ENCODE measurements around the gene ACADM. TPM values are rescaled to one million over a fixed set of nuclear protein-coding genes. Genes with fewer than 3 reads are reported as not detected.
"Not testable (repeated sequence)": the region's sequence is repeated elsewhere in the genome, so short reads cannot be mapped to it uniquely, and the experiment has no call there.

ACADM gene
- 10 to 100 TPM; 55.6 to 56.6 TPM for total RNA-seq

DNA sequence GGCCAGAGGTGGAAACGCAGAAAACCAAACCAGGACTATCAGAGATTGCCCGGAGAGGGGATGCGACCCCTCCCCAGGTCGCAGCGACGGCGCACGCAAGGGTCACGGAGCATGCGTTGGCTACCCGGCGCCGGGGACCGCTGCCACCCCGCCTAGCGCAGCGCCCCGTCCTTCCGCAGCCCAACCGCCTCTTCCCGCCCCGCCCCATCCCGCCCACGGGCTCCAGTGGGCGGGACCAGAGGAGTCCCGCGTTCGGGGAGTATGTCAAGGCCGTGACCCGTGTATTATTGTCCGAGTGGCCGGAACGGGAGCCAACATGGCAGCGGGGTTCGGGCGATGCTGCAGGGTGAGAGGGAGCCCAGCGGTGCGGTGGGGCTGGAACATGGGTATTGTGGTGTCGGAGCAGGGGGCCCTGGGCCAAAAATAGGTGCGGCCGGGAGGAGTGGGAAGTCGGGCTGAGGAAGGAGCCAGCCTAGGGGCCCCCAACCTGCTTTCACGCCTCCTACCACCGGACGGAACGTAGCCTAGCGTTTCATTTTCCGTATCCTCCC is at the start of gene ACADM:
TSS of gene ACADM (plus strand) at position 238 of the 551 bp plus-strand sequence. CDS start at position 317, 79 bp downstream.
- peak within 1 kb of the TSS; percentile 95 to 96 for H3K27ac Mint-ChIP-seq
- ATAC-seq: peak; percentile 97 to 98
- peak; percentile 87 to 90 for DNase-seq (ENCODE audit: low spot score in 2 of 2)

GRCh38 chr1:75677443-75677842 is 47.1 kb upstream of the ACADM start:
- DNase-seq (ENCODE audit: low spot score in 2 of 2) (no peak), ATAC-seq (no peak)
- H3K36me3 Mint-ChIP-seq: peaks cover 0 to 5% of the 10 kb centered on the region in 2 donors
- H3K9me3 Mint-ChIP-seq: no peaks in the 10 kb centered on the region
- no peak overlapping the region for H3K27ac Mint-ChIP-seq

More for the DNA sequence above, at the start of gene ACADM:
- Mint-ChIP-seq H3K36me3 (peaks cover 0 to 6% of the 10 kb centered on the region in 2 donors), H3K9me3 (no peaks in the 10 kb centered on the region)

DNA sequence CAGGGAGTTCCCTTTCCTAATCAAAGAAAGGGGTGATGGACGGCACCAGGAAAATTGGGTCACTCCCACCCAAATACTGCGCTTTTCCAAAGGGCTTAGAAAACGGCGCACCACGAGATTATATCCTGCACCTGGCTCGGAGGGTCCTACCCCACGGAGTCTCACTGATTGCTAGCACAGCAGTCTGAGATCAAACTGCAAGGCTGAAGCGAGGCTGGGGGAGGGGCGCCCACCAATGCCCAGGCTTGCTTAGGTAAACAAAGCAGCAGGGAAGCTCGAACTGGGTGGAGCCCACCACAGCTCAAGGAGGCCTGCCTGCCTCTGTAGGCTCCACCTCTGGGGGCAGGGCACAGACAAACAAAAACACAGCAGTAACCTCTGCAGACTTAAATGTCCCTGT is 46.5 kb upstream of the ACADM start:
- H3K27ac Mint-ChIP-seq; H3K9me3 Mint-ChIP-seq; H3K36me3 Mint-ChIP-seq; DNase-seq (ENCODE audit: low spot score in 2 of 2); ATAC-seq: not testable (repeated sequence)

GRCh38 chr1:75690547-75690946 is 34.0 kb upstream of the ACADM start:
- Mint-ChIP-seq H3K27ac (no peak overlapping the region), H3K9me3 (peaks cover 3 to 6% of the 10 kb centered on the region in 2 donors), H3K36me3 (no peaks in the 10 kb centered on the region)
- no peak for ATAC-seq
- no peak for DNase-seq (ENCODE audit: low spot score in 2 of 2)

- no peak for DNase-seq (ENCODE audit: low spot score in 2 of 2)
- no peak for ATAC-seq
- H3K36me3 Mint-ChIP-seq: peaks cover 0 to 5% of the 10 kb centered on the region in 2 donors
- H3K9me3 Mint-ChIP-seq: peaks cover 0 to 3% of the 10 kb centered on the region in 2 donors
- H3K27ac Mint-ChIP-seq: no peak overlapping the region
Observed at GRCh38 chr1:75693551-75693950, 31.0 kb upstream of the ACADM start.

DNA sequence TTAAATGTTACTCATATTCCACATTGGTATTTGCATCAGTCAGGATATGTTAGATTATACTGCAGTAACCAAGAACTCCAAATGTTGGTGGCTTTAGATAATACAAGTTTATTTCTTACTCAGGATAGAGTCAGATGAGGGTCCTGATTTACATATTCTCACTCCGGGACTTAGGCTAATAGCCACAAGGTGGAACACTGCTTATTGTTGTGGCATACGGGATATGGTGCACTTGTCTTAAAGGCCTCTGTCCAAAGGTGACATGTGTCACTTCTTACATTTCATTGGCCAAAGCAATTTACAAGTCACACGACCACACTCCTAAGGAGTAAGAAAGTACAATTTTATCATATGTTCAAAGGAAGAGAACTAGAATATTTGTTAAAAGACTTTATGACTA is 28.5 kb upstream of the ACADM start:
- DNase-seq (ENCODE audit: low spot score in 2 of 2): no peak
- Mint-ChIP-seq H3K36me3 (peaks cover 0 to 5% of the 10 kb centered on the region in 2 donors), H3K27ac (no peak overlapping the region), H3K9me3 (no peaks in the 10 kb centered on the region)
- ATAC-seq: no peak

GRCh38 chr1:75707191-75707590 is 17.3 kb upstream of the ACADM start:
- no peak for ATAC-seq
- no peaks in the 10 kb centered on the region for H3K36me3 Mint-ChIP-seq
- DNase-seq (ENCODE audit: low spot score in 2 of 2): no peak
- no peaks in the 10 kb centered on the region for H3K9me3 Mint-ChIP-seq
- no peak overlapping the region for H3K27ac Mint-ChIP-seq

GRCh38 chr1:75708910-75709309 is 15.6 kb upstream of the ACADM start:
- no peak overlapping the region for H3K27ac Mint-ChIP-seq
- ATAC-seq (no peak), DNase-seq (ENCODE audit: low spot score in 2 of 2) (no peak)
- no peaks in the 10 kb centered on the region for H3K36me3 Mint-ChIP-seq
- H3K9me3 Mint-ChIP-seq: no peaks in the 10 kb centered on the region

DNA sequence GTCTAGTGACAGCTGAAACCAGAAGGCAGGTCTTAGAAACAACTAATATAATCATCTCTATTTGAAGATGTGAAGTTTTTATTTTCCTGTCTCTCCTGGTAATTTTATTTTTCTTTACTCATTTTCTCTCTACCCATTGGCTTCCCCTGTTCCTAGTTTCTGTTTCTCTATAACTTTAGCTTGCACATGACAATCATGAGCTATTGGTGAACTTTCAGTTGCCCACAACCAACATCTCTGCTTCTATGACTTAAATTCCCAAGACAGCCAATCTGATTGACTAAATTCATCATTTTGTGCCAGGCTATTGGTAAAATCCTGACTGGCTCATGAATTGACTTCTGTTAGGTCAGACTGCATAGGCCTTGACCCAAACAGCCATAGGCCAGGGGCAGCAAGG is 13.7 kb upstream of the ACADM start:
- Mint-ChIP-seq H3K27ac (no peak overlapping the region), H3K36me3 (no peaks in the 10 kb centered on the region), H3K9me3 (no peaks in the 10 kb centered on the region)
- DNase-seq (ENCODE audit: low spot score in 2 of 2): no peak
- ATAC-seq: no peak

GRCh38 chr1:75711846-75712245 is 12.7 kb upstream of the ACADM start:
- no peak for DNase-seq (ENCODE audit: low spot score in 2 of 2)
- no peak overlapping the region for H3K27ac Mint-ChIP-seq
- no peaks in the 10 kb centered on the region for H3K36me3 Mint-ChIP-seq
- no peaks in the 10 kb centered on the region for H3K9me3 Mint-ChIP-seq
- ATAC-seq: no peak

GRCh38 chr1:75712306-75712705 is 12.2 kb upstream of the ACADM start:
- no peak for ATAC-seq
- Mint-ChIP-seq H3K9me3 (no peaks in the 10 kb centered on the region), H3K27ac (no peak overlapping the region), H3K36me3 (no peaks in the 10 kb centered on the region)
- DNase-seq (ENCODE audit: low spot score in 2 of 2): no peak

- Mint-ChIP-seq H3K27ac (no peak overlapping the region), H3K9me3 (no peaks in the 10 kb centered on the region), H3K36me3 (peaks cover 0 to 5% of the 10 kb centered on the region in 2 donors)
- ATAC-seq: no peak
- no peak for DNase-seq (ENCODE audit: low spot score in 2 of 2)
Observed at GRCh38 chr1:75719810-75720209, 4.7 kb upstream of the ACADM start.

DNA sequence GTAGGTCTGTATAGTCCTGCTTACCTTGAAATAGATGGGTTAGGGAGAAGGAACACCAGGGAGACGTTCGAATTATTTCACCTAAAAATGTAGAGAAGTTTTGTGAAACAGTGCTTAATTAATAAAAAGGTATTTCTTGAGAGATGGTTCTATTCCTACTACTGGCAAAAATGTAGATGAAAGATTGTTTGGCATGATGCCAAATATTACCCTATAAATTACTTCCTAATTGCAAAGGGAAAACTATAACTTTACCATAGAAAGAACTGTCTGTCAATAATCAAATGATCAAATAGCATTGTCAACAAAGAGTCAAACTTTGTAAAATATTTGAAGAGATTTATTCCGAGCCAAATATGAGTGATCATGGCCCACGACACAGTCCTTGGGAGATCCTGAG is 4.2 kb upstream of the ACADM start:
- DNase-seq (ENCODE audit: low spot score in 2 of 2) (no peak), ATAC-seq (no peak)
- Mint-ChIP-seq H3K36me3 (peaks cover 0 to 6% of the 10 kb centered on the region in 2 donors), H3K9me3 (no peaks in the 10 kb centered on the region), H3K27ac (no peak overlapping the region)

- H3K36me3 Mint-ChIP-seq: peaks cover 0 to 6% of the 10 kb centered on the region in 2 donors
- DNase-seq (ENCODE audit: low spot score in 2 of 2) (no peak), ATAC-seq (no peak)
- H3K9me3 Mint-ChIP-seq: no peaks in the 10 kb centered on the region
- no peak overlapping the region for H3K27ac Mint-ChIP-seq
Observed at GRCh38 chr1:75720820-75721219, 3.7 kb upstream of the ACADM start.

DNA sequence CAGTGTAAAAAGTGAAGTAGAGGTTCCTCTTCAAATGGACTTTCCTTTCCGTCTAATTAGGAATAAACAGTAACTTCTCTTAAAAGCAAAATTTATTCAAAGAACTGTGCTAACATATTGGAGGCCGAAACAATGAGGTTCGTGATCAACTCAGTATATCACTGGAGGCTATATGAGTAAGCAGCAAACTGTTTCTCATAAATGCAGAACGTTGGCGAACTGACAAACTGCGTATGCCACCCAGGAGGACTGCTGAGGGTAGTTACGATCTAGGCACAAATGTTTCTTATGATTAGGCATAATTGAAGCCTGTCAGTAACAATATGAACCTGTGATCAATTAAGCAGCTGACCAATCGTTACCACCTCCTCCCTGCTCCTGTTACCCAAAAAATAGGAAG is 2.3 kb upstream of the ACADM start:
- H3K9me3 Mint-ChIP-seq; ATAC-seq; DNase-seq (ENCODE audit: low spot score in 2 of 2); H3K36me3 Mint-ChIP-seq: not testable (repeated sequence)
- peak overlapping the region in 1 of 2 donors; percentile 96 for H3K27ac Mint-ChIP-seq

DNA sequence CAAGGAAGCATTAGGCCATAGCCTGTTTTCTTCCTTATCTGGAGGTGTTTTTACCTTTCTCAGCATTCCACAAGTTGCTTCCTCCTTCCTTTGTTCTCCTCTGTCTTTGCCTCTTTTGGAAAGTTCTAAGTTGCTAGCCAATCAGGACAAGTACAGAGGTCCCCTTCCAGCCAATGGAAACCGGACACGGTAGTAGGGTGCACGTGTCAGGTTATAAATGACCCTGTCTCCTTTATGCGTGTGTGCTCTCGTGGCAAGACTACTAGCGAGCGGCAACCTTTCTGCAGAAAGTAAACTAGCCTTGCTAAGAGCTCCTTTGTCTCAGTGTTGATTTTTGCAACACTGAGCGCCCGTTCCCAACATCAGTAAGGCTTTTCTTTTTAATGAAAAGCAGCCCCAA is 1.5 kb upstream of the ACADM start:
- Mint-ChIP-seq H3K36me3 (peaks cover 0 to 6% of the 10 kb centered on the region in 2 donors), H3K9me3 (no peaks in the 10 kb centered on the region), H3K27ac (peak overlapping the region in 1 of 2 donors; percentile 96)
- DNase-seq (ENCODE audit: low spot score in 2 of 2) (no peak), ATAC-seq (no peak)

GRCh38 chr1:75723989-75724471 is 479 bp upstream of the ACADM start:
- peak; percentile 82 to 86 for ATAC-seq
- no peaks in the 10 kb centered on the region for H3K9me3 Mint-ChIP-seq
- peak overlapping the region; percentile 68 to 96 for H3K27ac Mint-ChIP-seq
- peaks cover 0 to 6% of the 10 kb centered on the region in 2 donors for H3K36me3 Mint-ChIP-seq
- DNase-seq (ENCODE audit: low spot score in 2 of 2): no peak

DNA sequence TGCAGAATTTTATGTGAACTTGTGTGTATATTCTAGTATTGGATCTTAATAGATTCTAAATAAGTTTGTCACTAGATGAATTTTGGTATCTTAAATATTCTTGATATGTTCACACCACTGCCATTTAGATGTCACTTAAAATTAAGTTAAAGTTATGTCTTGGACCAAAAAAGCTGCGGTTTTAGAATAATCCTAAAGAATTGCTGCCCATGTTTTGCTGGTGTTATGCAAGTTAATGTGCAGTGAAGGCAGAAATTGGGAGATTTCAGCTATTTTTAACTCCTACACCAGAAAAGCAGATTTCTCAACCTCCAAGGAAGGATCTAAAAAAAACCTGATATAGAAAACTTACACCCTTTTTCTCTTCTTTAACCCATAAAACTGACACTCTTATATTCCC is 757 bp downstream of the ACADM start:
- peaks cover 0 to 6% of the 10 kb centered on the region in 2 donors for H3K36me3 Mint-ChIP-seq
- peak overlapping the region; percentile 95 to 96 for H3K27ac Mint-ChIP-seq
- DNase-seq (ENCODE audit: low spot score in 2 of 2): no peak
- no peaks in the 10 kb centered on the region for H3K9me3 Mint-ChIP-seq
- ATAC-seq: no peak

Measured in activated naive CD4-positive, alpha-beta T cell treated with anti-CD3 and anti-CD28 coated beads, Interleukin-2, amount 50 U/mL, for 72 hours (primary cell).